GM19240 (cell line): ENCODE measurements around the gene CEBPE.

Experiments
- DNase-seq: peaks from one replicate; pipeline ENCODE4 v3.0.0; 2011; ENCODE audit warnings: low spot score; ENCODE audit not compliant: insufficient read length

The CEBPE gene

GRCh38 chr14:23118506-23119362 is at the start of gene CEBPE:
CEBPE (minus strand) TSS chr14:23119255; CDS start chr14:23119091, 164 bp downstream.
- no peak for DNase-seq

GRCh38 chr14:23168246-23168645 is 49.2 kb upstream of the CEBPE start:
- DNase-seq, result no peak

- DNase-seq, result no peak
Measured at GRCh38 chr14:23167116-23167847, 48.2 kb upstream of the CEBPE start.

- no peak for DNase-seq
Measured at GRCh38 chr14:23164949-23165348, 45.9 kb upstream of the CEBPE start.

- no peak for DNase-seq
Measured at GRCh38 chr14:23164250-23164649, 45.2 kb upstream of the CEBPE start.

- no peak for DNase-seq
Measured at GRCh38 chr14:23163830-23164229, 44.8 kb upstream of the CEBPE start.

- no peak for DNase-seq
Measured at GRCh38 chr14:23162800-23163199, 43.7 kb upstream of the CEBPE start.

- no peak for DNase-seq
Measured at GRCh38 chr14:23162005-23162404, 43.0 kb upstream of the CEBPE start.

- no peak for DNase-seq
Measured at GRCh38 chr14:23160924-23161522, 42.0 kb upstream of the CEBPE start.

GRCh38 chr14:23159532-23159931 is 40.5 kb upstream of the CEBPE start:
- DNase-seq, result no peak

GRCh38 chr14:23158779-23159178 is 39.7 kb upstream of the CEBPE start:
- DNase-seq, result no peak

- DNase-seq, result no peak
Measured at GRCh38 chr14:23154964-23155587, 36.0 kb upstream of the CEBPE start.

- no peak for DNase-seq
Measured at GRCh38 chr14:23153851-23154796, 35.1 kb upstream of the CEBPE start.

GRCh38 chr14:23151342-23151741 is 32.3 kb upstream of the CEBPE start:
- DNase-seq, result no peak

- no peak for DNase-seq
Measured at GRCh38 chr14:23149745-23150144, 30.7 kb upstream of the CEBPE start.

GRCh38 chr14:23148591-23149249 is 29.7 kb upstream of the CEBPE start:
- DNase-seq, result no peak

- no peak for DNase-seq
Measured at GRCh38 chr14:23147676-23148075, 28.6 kb upstream of the CEBPE start.

GRCh38 chr14:23146980-23147379 is 27.9 kb upstream of the CEBPE start:
- no peak for DNase-seq

GRCh38 chr14:23146351-23146910 is 27.4 kb upstream of the CEBPE start:
- DNase-seq, result no peak
